ENCODE results near the gene ADGRG4.
A peak's percentile ranks its signal among the peaks of the same experiment; 100 is the strongest.
"Not testable (repeated sequence)": the region's sequence is repeated elsewhere in the genome, so short reads cannot be mapped to it uniquely, and the experiment has no call there.

ADGRG4 gene, protein sequence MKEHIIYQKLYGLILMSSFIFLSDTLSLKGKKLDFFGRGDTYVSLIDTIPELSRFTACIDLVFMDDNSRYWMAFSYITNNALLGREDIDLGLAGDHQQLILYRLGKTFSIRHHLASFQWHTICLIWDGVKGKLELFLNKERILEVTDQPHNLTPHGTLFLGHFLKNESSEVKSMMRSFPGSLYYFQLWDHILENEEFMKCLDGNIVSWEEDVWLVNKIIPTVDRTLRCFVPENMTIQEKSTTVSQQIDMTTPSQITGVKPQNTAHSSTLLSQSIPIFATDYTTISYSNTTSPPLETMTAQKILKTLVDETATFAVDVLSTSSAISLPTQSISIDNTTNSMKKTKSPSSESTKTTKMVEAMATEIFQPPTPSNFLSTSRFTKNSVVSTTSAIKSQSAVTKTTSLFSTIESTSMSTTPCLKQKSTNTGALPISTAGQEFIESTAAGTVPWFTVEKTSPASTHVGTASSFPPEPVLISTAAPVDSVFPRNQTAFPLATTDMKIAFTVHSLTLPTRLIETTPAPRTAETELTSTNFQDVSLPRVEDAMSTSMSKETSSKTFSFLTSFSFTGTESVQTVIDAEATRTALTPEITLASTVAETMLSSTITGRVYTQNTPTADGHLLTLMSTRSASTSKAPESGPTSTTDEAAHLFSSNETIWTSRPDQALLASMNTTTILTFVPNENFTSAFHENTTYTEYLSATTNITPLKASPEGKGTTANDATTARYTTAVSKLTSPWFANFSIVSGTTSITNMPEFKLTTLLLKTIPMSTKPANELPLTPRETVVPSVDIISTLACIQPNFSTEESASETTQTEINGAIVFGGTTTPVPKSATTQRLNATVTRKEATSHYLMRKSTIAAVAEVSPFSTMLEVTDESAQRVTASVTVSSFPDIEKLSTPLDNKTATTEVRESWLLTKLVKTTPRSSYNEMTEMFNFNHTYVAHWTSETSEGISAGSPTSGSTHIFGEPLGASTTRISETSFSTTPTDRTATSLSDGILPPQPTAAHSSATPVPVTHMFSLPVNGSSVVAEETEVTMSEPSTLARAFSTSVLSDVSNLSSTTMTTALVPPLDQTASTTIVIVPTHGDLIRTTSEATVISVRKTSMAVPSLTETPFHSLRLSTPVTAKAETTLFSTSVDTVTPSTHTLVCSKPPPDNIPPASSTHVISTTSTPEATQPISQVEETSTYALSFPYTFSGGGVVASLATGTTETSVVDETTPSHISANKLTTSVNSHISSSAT (N-terminal part only)

DNA sequence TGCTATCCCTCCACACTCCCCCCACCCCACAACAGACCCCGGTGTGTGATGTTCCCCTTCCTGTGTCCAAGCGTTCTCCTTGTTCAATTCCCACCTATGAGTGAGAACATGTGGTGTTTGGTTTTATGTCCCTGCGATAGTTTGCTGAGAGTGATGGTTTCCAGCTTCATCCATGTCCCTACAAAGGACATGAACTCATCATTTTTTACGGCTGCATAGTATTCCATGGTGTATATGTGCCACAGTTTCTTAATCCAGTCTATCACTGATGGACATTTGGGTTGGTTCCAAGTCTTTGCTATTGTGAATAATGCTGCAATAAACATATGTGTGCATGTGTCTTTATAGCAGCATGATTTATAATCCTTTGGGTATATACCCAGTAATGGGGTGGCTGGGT lies at the start of gene ADGRG4:
Gene ADGRG4 (plus strand): TSS at position 243 of the 400 bp plus-strand sequence. CDS start 7,815 bp downstream, outside the sequence.
- not testable (repeated sequence) for DNase-seq (ENCODE audit: low spot score)

DNA sequence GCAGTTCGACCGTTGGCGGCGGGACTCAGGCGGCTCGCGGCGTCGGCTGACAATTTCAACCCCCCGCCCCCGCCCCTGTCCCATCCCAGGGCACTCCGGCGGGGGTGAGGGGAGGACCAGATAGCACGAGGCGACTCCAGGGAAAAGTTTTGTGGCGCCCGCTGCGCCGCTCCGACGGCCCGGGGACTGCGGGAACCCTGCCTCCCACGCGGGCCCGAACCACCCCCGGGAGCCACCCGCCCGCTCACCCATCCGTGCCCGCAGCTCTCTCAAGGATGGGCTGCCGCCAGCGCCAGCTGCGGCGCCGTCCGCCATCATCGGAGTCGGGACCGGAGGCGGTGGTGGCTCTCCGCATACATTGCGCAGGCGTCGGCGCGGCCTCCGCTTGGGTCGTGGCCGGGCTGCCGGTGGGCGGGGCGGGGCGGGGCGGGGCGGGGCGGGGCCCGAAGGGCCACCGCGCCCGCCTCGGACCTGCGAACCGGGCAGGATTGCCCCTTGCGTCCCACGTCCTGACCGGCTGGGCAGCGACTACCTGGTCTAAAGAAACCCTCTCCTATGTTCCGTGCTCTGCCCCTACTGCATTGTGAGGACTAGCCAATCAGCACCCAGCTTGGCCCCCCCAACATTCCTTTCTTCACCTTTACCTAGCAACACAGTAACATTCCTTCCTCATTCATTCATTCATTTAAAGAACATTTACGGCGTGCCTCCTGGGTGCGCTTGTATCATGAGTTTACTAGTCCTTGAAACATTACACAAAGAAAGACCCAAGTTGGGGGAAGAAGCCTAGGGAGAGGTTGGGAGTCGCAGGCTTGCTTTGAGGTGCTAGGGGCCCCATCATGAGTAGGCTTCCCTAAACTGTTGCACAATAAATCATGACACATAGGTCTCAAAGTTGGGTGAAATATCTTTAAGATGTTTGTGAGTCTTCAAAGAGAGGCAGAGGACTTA lies 49.4 kb upstream of the ADGRG4 start, which contains the start of gene MAP7D3:
Gene MAP7D3 (minus strand): TSS at position 360 of the 951 bp plus-strand sequence. CDS start 42 bp downstream, at position 318.
- peak; percentile 88 for DNase-seq (ENCODE audit: low spot score)

DNA sequence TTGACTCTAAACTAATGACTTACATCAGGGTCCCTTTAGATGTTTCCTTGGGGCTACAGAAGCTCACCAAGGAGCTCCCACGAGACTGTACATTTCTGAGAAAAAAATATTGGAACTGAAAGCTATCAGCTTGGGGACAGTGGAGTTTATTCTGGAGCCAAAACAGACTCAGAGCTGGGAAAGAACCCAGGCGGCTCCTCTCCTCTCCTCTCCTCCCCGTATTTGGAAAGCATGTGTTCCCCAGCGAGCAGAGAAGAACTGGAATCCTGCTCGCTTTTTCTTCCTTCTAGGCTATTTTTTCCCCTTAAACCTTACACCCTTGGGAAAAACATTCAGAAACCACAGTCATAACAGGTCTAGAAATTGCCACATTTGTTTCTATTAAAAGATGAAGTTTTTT lies 45.2 kb upstream of the ADGRG4 start:
- DNase-seq (ENCODE audit: low spot score): no peak

DNA sequence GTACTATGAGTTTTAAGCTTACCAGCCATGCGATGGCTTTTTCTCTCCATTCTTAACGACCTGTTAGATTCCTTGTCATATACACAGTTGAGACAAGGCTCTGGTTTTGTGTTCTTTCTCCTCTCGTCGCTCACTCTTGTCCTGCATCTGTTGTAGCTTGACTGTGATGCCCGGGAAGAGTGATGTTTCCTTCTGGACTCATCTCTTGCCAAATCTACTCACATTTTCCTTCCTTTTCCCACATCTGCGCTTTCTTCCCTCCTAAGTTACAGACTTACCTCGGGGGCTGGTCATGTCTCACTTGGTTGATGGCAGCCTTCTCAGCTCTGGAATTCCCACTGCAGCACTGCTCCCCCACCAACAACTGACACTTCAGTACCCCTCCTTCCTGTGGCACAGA lies 44.7 kb upstream of the ADGRG4 start:
- DNase-seq (ENCODE audit: low spot score): no peak

GRCh38 chrX:136258951-136259350 lies 41.8 kb upstream of the ADGRG4 start:
- DNase-seq (ENCODE audit: low spot score): no peak

GRCh38 chrX:136259543-136259942 lies 41.2 kb upstream of the ADGRG4 start:
- no peak for DNase-seq (ENCODE audit: low spot score)

DNA sequence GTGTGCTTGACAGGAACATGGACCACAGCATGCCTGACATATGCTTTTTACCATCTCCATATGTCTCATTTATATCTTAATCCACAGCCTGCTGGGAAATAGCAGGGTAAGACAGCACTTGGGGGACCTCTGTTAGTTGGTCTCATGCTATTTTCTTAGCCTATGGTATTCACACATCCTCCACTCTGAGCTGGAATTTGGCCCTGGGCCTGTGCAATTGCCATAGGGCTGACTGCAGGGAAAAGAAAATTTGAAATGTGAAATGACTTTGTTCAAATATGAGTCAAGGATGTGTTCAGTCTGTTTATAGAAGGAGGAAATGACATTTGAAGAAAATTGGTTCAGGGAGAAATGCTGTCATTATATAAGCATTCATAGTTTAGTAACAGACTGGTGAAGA lies 40.0 kb upstream of the ADGRG4 start:
- DNase-seq (ENCODE audit: low spot score): no peak

- DNase-seq (ENCODE audit: low spot score): no peak
Measured at GRCh38 chrX:136261321-136261720, 39.4 kb upstream of the ADGRG4 start.

DNA sequence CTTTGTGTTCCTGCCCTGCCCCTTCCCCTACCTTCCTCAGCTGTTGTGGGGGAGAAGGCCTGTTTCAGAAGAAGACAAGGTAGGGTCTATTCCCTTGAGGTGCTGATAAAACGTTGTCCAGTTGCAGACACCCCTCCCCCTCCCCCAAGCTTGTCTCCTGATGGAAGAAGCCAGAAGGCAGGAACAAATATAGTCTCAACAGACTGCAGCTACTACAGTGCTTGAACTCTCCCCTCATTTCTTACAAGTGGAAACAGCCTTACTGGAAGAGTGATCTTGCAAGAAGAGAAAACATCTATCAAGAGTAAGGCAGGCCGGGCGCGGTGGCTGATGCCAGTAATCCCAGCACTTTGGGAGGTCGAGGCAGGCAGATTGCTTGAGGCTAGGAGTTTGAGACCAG lies 38.5 kb upstream of the ADGRG4 start:
- DNase-seq (ENCODE audit: low spot score): no peak

DNA sequence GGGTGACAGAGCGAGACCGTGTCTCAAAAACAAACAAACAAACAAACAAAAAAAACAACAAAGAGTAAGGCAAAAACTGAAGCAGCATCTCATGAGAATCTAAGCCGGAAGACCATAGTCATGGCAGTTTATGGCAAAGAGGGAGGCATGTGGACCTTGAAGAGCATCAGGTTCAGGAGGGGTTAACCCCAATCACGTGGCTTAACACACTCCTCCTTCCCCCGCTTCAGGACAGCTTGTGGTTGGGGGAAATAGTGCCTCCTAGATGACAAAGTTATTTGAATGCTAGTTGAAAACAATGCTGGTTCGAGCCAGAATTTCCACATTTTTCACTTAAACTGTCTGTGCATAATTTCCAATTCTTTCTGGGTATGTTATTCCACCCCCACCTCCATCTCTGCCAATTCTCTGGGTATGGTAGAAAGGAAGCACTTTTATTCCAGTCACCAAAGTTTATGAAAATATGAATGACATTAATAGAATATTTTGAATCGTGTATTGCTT lies 37.9 kb upstream of the ADGRG4 start:
- no peak for DNase-seq (ENCODE audit: low spot score)

- no peak for DNase-seq (ENCODE audit: low spot score)
Measured at GRCh38 chrX:136266828-136267227, 33.9 kb upstream of the ADGRG4 start.

- peak; percentile 51 for DNase-seq (ENCODE audit: low spot score)
Measured at GRCh38 chrX:136268051-136269048, 32.4 kb upstream of the ADGRG4 start.

GRCh38 chrX:136269921-136270320 lies 30.8 kb upstream of the ADGRG4 start:
- DNase-seq (ENCODE audit: low spot score): no peak

- DNase-seq (ENCODE audit: low spot score): no peak
Measured at GRCh38 chrX:136271300-136271699, 29.5 kb upstream of the ADGRG4 start.

- DNase-seq (ENCODE audit: low spot score): no peak
Measured at GRCh38 chrX:136272325-136272724, 28.4 kb upstream of the ADGRG4 start.

DNA sequence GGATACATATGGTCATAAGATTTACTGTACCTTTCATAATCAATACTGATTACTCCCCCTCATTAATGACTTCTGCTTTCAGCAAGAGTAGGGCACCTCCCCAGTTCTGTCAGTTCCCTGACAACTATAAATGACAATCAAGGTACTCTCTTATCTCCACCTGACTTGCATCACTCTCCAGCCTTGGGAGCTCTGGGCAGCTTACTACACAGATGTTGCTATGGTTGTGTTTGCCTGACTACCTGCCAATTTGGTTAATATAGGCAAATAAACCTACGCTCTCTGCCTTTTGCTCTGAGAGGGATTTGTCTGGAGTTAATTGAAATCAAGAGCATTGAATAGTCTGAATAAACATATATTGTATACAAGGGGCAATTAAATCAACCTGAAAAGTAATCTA lies 26.8 kb upstream of the ADGRG4 start:
- no peak for DNase-seq (ENCODE audit: low spot score)

- DNase-seq (ENCODE audit: low spot score): no peak
Measured at GRCh38 chrX:136275553-136275952, 25.2 kb upstream of the ADGRG4 start.

GRCh38 chrX:136286375-136286774 lies 14.4 kb upstream of the ADGRG4 start:
- DNase-seq (ENCODE audit: low spot score): not testable (repeated sequence)

GRCh38 chrX:136291824-136292223 lies 8.9 kb upstream of the ADGRG4 start:
- no peak for DNase-seq (ENCODE audit: low spot score)
